GM18951 (cell line): ENCODE measurements around the gene SLC2A14.
"Not testable (repeated sequence)": the region's sequence is repeated elsewhere in the genome, so short reads cannot be mapped to it uniquely, and the experiment has no call there.

Source experiments
- POLR2A ChIP-seq: IDR thresholded peaks from 4 replicates; pipeline ENCODE4 v1.6.1; 2011; ENCODE audit warnings: mild to moderate bottlenecking; ENCODE audit not compliant: insufficient read length, insufficient read depth; ENCODE audit errors: extremely low read depth
- in situ Hi-C: fragments of 300-500 bp; cut with MboI; formaldehyde crosslinking; loops from one replicate; pipeline ENCODE4 v1.12.0; 2022; ENCODE audit warnings: low sequenced_read_pairs, mixed read lengths, inconsistent platforms; ENCODE audit not compliant: unreplicated experiment

SLC2A14 gene

GRCh38 chr12:7892186-7892980 is 19.7 kb upstream of the SLC2A14 start:
- in situ Hi-C loops: no loop called here

GRCh38 chr12:7884689-7885088 is 12.0 kb upstream of the SLC2A14 start:
- in situ Hi-C loops: no loop called here
- no peak for TF ChIP-seq POLR2A

More at GRCh38 chr12:7892186-7892980, 19.7 kb upstream of the SLC2A14 start:
- no peak for TF ChIP-seq POLR2A

GRCh38 chr12:7881736-7882120 is 9.0 kb upstream of the SLC2A14 start:
- in situ Hi-C loops: not testable (repeated sequence)

- in situ Hi-C loops: not testable (repeated sequence)
These were observed 8.4 kb upstream of the SLC2A14 start for GRCh38 chr12:7880952-7881735.

- TF ChIP-seq POLR2A: no peak
- in situ Hi-C loops: no loop called here
These were observed 6.5 kb upstream of the SLC2A14 start for GRCh38 chr12:7879246-7879645.

- in situ Hi-C loops: no loop called here
These were observed 4.7 kb upstream of the SLC2A14 start for GRCh38 chr12:7877420-7877819.

GRCh38 chr12:7870335-7870734 is 2.4 kb downstream of the SLC2A14 start:
- TF ChIP-seq POLR2A: no peak
- in situ Hi-C loops: no loop called here

More at GRCh38 chr12:7877420-7877819, 4.7 kb upstream of the SLC2A14 start:
- TF ChIP-seq POLR2A: no peak

GRCh38 chr12:7869137-7869536 is 3.6 kb downstream of the SLC2A14 start:
- in situ Hi-C loops: loop anchor here (10.0 kb wide), 1 partner anchor 126 kb away; no protein-coding TSS in a partner anchor
- TF ChIP-seq POLR2A: no peak

GRCh38 chr12:7868391-7868790 is 4.3 kb downstream of the SLC2A14 start:
- in situ Hi-C loops: loop anchor here (10.0 kb wide), 1 partner anchor 126 kb away; no protein-coding TSS in a partner anchor
- TF ChIP-seq POLR2A: no peak

- no peak for TF ChIP-seq POLR2A
- in situ Hi-C loops: loop anchor here (10.0 kb wide), 1 partner anchor 130 kb away; no protein-coding TSS in a partner anchor
These were observed 8.0 kb downstream of the SLC2A14 start for GRCh38 chr12:7864601-7865150.

- in situ Hi-C loops: loop anchor here (10.0 kb wide), 1 partner anchor 132 kb away; no protein-coding TSS in a partner anchor
These were observed 9.8 kb downstream of the SLC2A14 start for GRCh38 chr12:7862814-7863348.

- in situ Hi-C loops: loop anchor here (10.0 kb wide), 1 partner anchor 132 kb away; no protein-coding TSS in a partner anchor
These were observed 10.4 kb downstream of the SLC2A14 start for GRCh38 chr12:7862301-7862700.

GRCh38 chr12:7859552-7859951 is 13.2 kb downstream of the SLC2A14 start:
- no peak for TF ChIP-seq POLR2A
- in situ Hi-C loops: no loop called here
